K562 (cell line): ENCODE measurements around the gene ZMYND8. TPM values are rescaled to one million over a fixed set of nuclear protein-coding genes. Genes with fewer than 3 reads are reported as not detected.

Source experiments
- ATAC-seq: fragments of 200-7000 bp; cut with Tn5 transposase; 3 replicates; pipeline ENCODE4 v1.9.1; 2020; ENCODE audit warnings: moderate library complexity
- BruUV-seq: library from RNA; stranded (reverse); fragments of 400-500 nt; replicated peaks from 2 replicates; lab custom pipeline; 2021; lab: Mats Ljungman, UMichigan
- CTCF ChIA-PET: fragments of 300-600 bp; formaldehyde crosslinking; extraction: SDS; loops from one replicate; lab custom pipeline; 2021; ENCODE audit warnings: low intra/inter-chr PET ratio; lab: Yijun Ruan, JAX
- POLR2A ChIA-PET: fragments of 300-600, 350-650 bp; sonication (Branson Sonifier 250); formaldehyde crosslinking; extraction: SDS; loops from one replicate; lab custom pipeline; 2021; ENCODE audit warnings: antibody characterized with exemption, inconsistent platforms; lab: Yijun Ruan, JAX
- DNase-seq, 4 experiments: peaks; one replicate each; pipeline versions ENCODE4 v3.0.0 to v3.0.0-alpha.2; 2011 to 2018; ENCODE audit warnings: low spot score in 3 of 4, mixed read lengths in 3 of 4; ENCODE audit errors: extremely low read depth in 1 of 4
- FAIRE-seq: peaks from 2 replicates; lab custom pipeline; 2011; peaks lifted over from hg19 to GRCh38; lab: Jason Lieb, UNC
- H2AFZ ChIP-seq: 2 replicates; pipeline ENCODE4 v1.6.0; 2011; ENCODE audit warnings: low read depth, low read length, control low read depth, inconsistent platforms
- H3K27ac ChIP-seq: fragments of 200-600 bp; 3 replicates; pipeline ENCODE4 v1.8.0; 2011; ENCODE audit warnings: low read depth, mild to moderate bottlenecking, control low read depth, inconsistent platforms, low read length, moderate library complexity, mixed read lengths; ENCODE audit errors: extremely low read depth
- H3K27me3 ChIP-seq, 2 experiments: fragments of 300-600 bp in 1 of 2; 2 replicates in 1 of 2; 3 replicates in 1 of 2; pipeline versions ENCODE4 v1.6.0 to v1.8.0; 2011; ENCODE audit warnings: inconsistent platforms in 2 of 2, low read length in 2 of 2, mild to moderate bottlenecking in 1 of 2, mixed read lengths in 1 of 2, moderate library complexity in 1 of 2; ENCODE audit not compliant: control insufficient read depth in 2 of 2, insufficient read depth in 2 of 2
- H3K36me3 ChIP-seq: fragments of 300-600 bp; 3 replicates; pipeline ENCODE4 v1.8.0; 2011; ENCODE audit warnings: mild to moderate bottlenecking, low read length, inconsistent platforms; ENCODE audit not compliant: control insufficient read depth, insufficient read depth
- H3K4me1 ChIP-seq, 2 experiments: fragments of 200-600 bp in 1 of 2; replicated peaks in 1 of 2; 2 replicates in 1 of 2; 3 replicates in 1 of 2; pipeline versions ENCODE4 v1.5.1 to v1.8.0; 2011; ENCODE audit warnings: inconsistent platforms in 2 of 2, low read length in 2 of 2, mild to moderate bottlenecking in 1 of 2, mixed read lengths in 1 of 2, moderate library complexity in 1 of 2; ENCODE audit not compliant: control insufficient read depth in 2 of 2, insufficient read depth in 2 of 2
- H3K4me2 ChIP-seq: 2 replicates; pipeline ENCODE4 v1.6.1; 2011; ENCODE audit warnings: low read length, control low read depth, inconsistent platforms, mixed read lengths; ENCODE audit not compliant: insufficient read depth
- H3K4me3 ChIP-seq: fragments of 200-600 bp; sonication (generic), shearing (Covaris generic); 2 replicates; pipeline ENCODE4 v1.5.1; 2016; ENCODE audit warnings: control low read depth, inconsistent platforms
- H3K79me2 ChIP-seq: fragments of 200-600 bp; 3 replicates; pipeline ENCODE4 v1.8.0; 2011; ENCODE audit warnings: low read length, inconsistent platforms; ENCODE audit not compliant: control insufficient read depth, insufficient read depth
- H3K9ac ChIP-seq, 2 experiments: 2 replicates each; pipeline versions ENCODE4 v1.6.0 to v1.6.1; 2011; ENCODE audit warnings: low read depth in 2 of 2, low read length in 2 of 2, control low read depth in 1 of 2, inconsistent platforms in 1 of 2, mild to moderate bottlenecking in 1 of 2, mixed read lengths in 1 of 2; ENCODE audit not compliant: insufficient read depth in 1 of 2
- H3K9me1 ChIP-seq: one replicate; pipeline ENCODE4 v1.6.0; 2011; ENCODE audit warnings: inconsistent platforms, mild to moderate bottlenecking, low read length, moderate library complexity; ENCODE audit not compliant: control insufficient read depth, insufficient read depth
- H3K9me3 ChIP-seq: replicated peaks from 2 replicates; pipeline ENCODE4 v1.5.1; 2011; ENCODE audit warnings: low read depth, low read length, inconsistent platforms; ENCODE audit not compliant: control insufficient read depth, insufficient read depth
- H4K20me1 ChIP-seq: replicated peaks from 2 replicates; pipeline ENCODE4 v1.6.1; 2011; ENCODE audit warnings: low read length, inconsistent platforms, mixed read lengths; ENCODE audit not compliant: control insufficient read depth, insufficient read depth
- CTCF ChIP-seq, 3 experiments: IDR thresholded peaks in 2 of 3; conservative IDR thresholded peaks in 1 of 3; 2 replicates each; pipeline ENCODE4 v1.5.1; 2011 to 2012; ENCODE audit warnings: low read length in 3 of 3, mild to moderate bottlenecking in 3 of 3, control low read depth in 2 of 3, improper control_type of control experiment in 1 of 3, inconsistent platforms in 1 of 3, low read depth in 1 of 3, mixed read lengths in 1 of 3, moderate library complexity in 1 of 3; ENCODE audit not compliant: insufficient read depth in 2 of 3
- FOXK2 ChIP-seq, 2 experiments: fragments of 450-650 bp; IDR thresholded peaks in 1 of 2; conservative IDR thresholded peaks in 1 of 2; 2 replicates each; pipeline ENCODE4 v1.6.1; 2016; ENCODE audit warnings: low read depth in 2 of 2, mild to moderate bottlenecking in 1 of 2
- POLR2A ChIP-seq: fragments of 450-650 bp; conservative IDR thresholded peaks from 2 replicates; pipeline ENCODE4 v1.6.1; 2016
- ZBTB11 ChIP-seq, 3 experiments: fragments of 200-800 bp in 1 of 3; fragments of 250-450 bp in 1 of 3; fragments of 450-650 bp in 1 of 3; sonication (Bioruptor Pico) in 1 of 3; sonication (Bioruptor generic) in 1 of 3; formaldehyde crosslinking in 1 of 3; IDR thresholded peaks; 2 replicates each; pipeline versions ENCODE4 v1.6.1 to v1.8.0; 2016 to 2022; ENCODE audit warnings: mild to moderate bottlenecking in 2 of 3, missing genetic modification characterization in 2 of 3, missing compliant biosample characterization in 1 of 3, moderate library complexity in 1 of 3
- WGBS: fragments of 100-300 bp; shearing (Covaris generic); methylation state at CpG from one replicate; pipeline ENCODE4 v1.1.6; 2016; ENCODE audit warnings: low coverage, mixed read lengths; ENCODE audit not compliant: insufficient coverage; ENCODE audit errors: missing lambda C conversion rate; 5-methylcytosine and 5-hydroxymethylcytosine counted together
- in situ Hi-C: fragments of 300-500 bp; cut with MboI; formaldehyde crosslinking; loops from 4 replicates; pipeline ENCODE4 v1.15.0; 2018; ENCODE audit warnings: inconsistent platforms, mixed read lengths
- intact Hi-C: fragments of 100-400 bp; cut with micrococcal nuclease; formaldehyde crosslinking; loops from 2 replicates; pipeline ENCODE4 v1.14.2; 2022
- polyA plus RNA-seq, 8 experiments: library from polyadenylated mRNA; depleted of rRNA in 4 of 8; stranded (reverse) in 5 of 8; unstranded in 3 of 8; fragments of >200 nt; fragmentation: Nextera tagmentation in 2 of 8; fragmentation: Illumina TruSeq in 1 of 8; extraction: Ambion mirVana in 2 of 8; extraction: Trizol in 1 of 8; gene quantifications; 2 replicates each; pipeline versions ENCODE4 v1.2.1 to v1.2.3, GENCODE V29; 2011 to 2014; ENCODE audit warnings: inconsistent platforms in 1 of 8, missing spikeins in 1 of 8
- total RNA-seq, 7 experiments: library from RNA; depleted of rRNA in 6 of 7; stranded (reverse); fragments of >200 nt in 6 of 7; fragmentation: Illumina TruSeq in 2 of 7; extraction: Trizol in 2 of 7; gene quantifications; 2 replicates each; pipeline versions ENCODE4 v1.2.1 to v1.2.3, GENCODE V29; 2011 to 2021; ENCODE audit warnings: low replicate concordance in 1 of 7

The ZMYND8 gene
- total and polyA plus RNA-seq, 9 of the 15 experiments (the other 6 are each of a cell fraction or from before 2014, with no cell fraction given): 31.8 to 148 (median 71.9) TPM

GRCh38 chr20:47311967-47312681 lies 44.4 kb downstream of the ZMYND8 start:
- H2AFZ ChIP-seq: no peak overlapping the region
- no TSS peak for BruUV-seq
- FAIRE-seq (no peak), ATAC-seq (no peak)
- no peak overlapping the region for H3K4me2 ChIP-seq
- peaks cover 30% of the 10 kb centered on the region for H4K20me1 ChIP-seq
- CTCF ChIA-PET: no interaction called here
- in situ Hi-C loops: no loop called here
- H3K27ac ChIP-seq: no peak overlapping the region; the same call in 2 of the 3 replicates
- H3K79me2 ChIP-seq: peaks cover 99% of the 10 kb centered on the region
- WGBS: 93% methylated on average over 11 of the region's 11 CpGs
- H3K27me3 ChIP-seq: no peaks in the 10 kb centered on the region
- H3K4me3 ChIP-seq: no peak overlapping the region
- H3K9me3 ChIP-seq: no peaks in the 10 kb centered on the region
- H3K9ac ChIP-seq: no peak overlapping the region
- 0 out of 6 replicates have a peak, but pooled peaks of 1 of the 3 experiments have one; percentile 16 for TF ChIP-seq CTCF (IDR thresholded peaks at IDR 0.05 in 2 of 3, conservative IDR thresholded peaks at IDR 0.05 in 1 of 3; ENCODE audit: insufficient read depth in 2 of 3, low read depth in 1 of 3, low read length in 3 of 3)
- no peak for TF ChIP-seq FOXK2 (conservative IDR thresholded peaks at IDR 0.05 in 1 of 2, IDR thresholded peaks at IDR 0.05 in 1 of 2; ENCODE audit: low read depth in 2 of 2)
- peak in 1 of 3 experiments; percentile 85; a peak in 2 of 6 replicates for TF ChIP-seq ZBTB11 (CRISPR knock-in tag; IDR thresholded peaks at IDR 0.05)
- TF ChIP-seq POLR2A: 0 out of 2 replicates have a peak, but pooled peaks have one; percentile 20
- TF ChIP-seq, all 486 proteins: peak for 3
- peaks cover 83% of the 10 kb centered on the region for H3K36me3 ChIP-seq
- H3K4me1 ChIP-seq: peaks cover 20 to 32% of the 10 kb centered on the region in 2 experiments
- POLR2A ChIA-PET: no interaction called here
- intact Hi-C loops: no loop called here
- no peak for DNase-seq
- peaks cover 8% of the 10 kb centered on the region for H3K9me1 ChIP-seq
